Chondrocyte (in vitro differentiated cells): ENCODE data around the gene GSTO1. TPM values are rescaled to one million over a fixed set of nuclear protein-coding genes. Genes with fewer than 3 reads are reported as not detected.

ENCODE experiments used
- DNase-seq: peaks from one replicate; pipeline ENCODE4 v3.0.0; 2021; ENCODE audit warnings: mixed read lengths, low spot score
- H3K27ac Mint-ChIP-seq: one replicate; pipeline ENCODE4 v1.8.0; 2021; ENCODE audit warnings: mild to moderate bottlenecking, moderate library complexity, mixed read lengths; ENCODE audit not compliant: unreplicated experiment
- H3K27me3 Mint-ChIP-seq: 2 replicates; pipeline ENCODE4 v1.8.0; 2021; ENCODE audit warnings: low read depth, mixed read lengths
- H3K36me3 Mint-ChIP-seq: 2 replicates; pipeline ENCODE4 v1.8.0; 2021; ENCODE audit warnings: low read depth, mixed read lengths
- H3K4me1 Mint-ChIP-seq: 2 replicates; pipeline ENCODE4 v1.8.0; 2021; ENCODE audit warnings: low read depth, mild to moderate bottlenecking, mixed read lengths
- H3K4me3 Mint-ChIP-seq: one replicate; pipeline ENCODE4 v1.8.0; 2021; ENCODE audit warnings: mild to moderate bottlenecking, moderate library complexity, mixed read lengths; ENCODE audit not compliant: unreplicated experiment
- H3K9me3 Mint-ChIP-seq: 2 replicates; pipeline ENCODE4 v1.8.0; 2021; ENCODE audit warnings: low read depth, mixed read lengths
- CTCF ChIP-seq: fragments of 200-600 bp; sonication (generic); IDR thresholded peaks from 2 replicates; pipeline ENCODE4 v1.5.0; 2021; ENCODE audit warnings: antibody characterized with exemption, mild to moderate bottlenecking, moderate library complexity
- total RNA-seq: library from RNA; stranded (reverse); gene quantifications from 3 replicates; pipeline ENCODE4 v1.2.1, GENCODE V29; 2021

Gene GSTO1
- total RNA-seq, 1 donor from 2014 or later: 57.0 TPM

- H3K9me3 Mint-ChIP-seq: no peaks in the 10 kb centered on the region
- no peaks in the 10 kb centered on the region for H3K4me1 Mint-ChIP-seq
- no peak overlapping the region for H3K4me3 Mint-ChIP-seq
- no peak for TF ChIP-seq CTCF
- peaks cover 35% of the 10 kb centered on the region for H3K27me3 Mint-ChIP-seq
- no peaks in the 10 kb centered on the region for H3K36me3 Mint-ChIP-seq
- DNase-seq: no peak
- no peak overlapping the region for H3K27ac Mint-ChIP-seq
These were observed 30.2 kb downstream of the GSTO1 start for GRCh38 chr10:104284846-104285245.

- H3K4me3 Mint-ChIP-seq: no peak overlapping the region
- peaks cover 32% of the 10 kb centered on the region for H3K27me3 Mint-ChIP-seq
- H3K36me3 Mint-ChIP-seq: no peaks in the 10 kb centered on the region
- DNase-seq: no peak
- H3K4me1 Mint-ChIP-seq: peaks cover 8% of the 10 kb centered on the region
- no peak for TF ChIP-seq CTCF
- no peak overlapping the region for H3K27ac Mint-ChIP-seq
- H3K9me3 Mint-ChIP-seq: no peaks in the 10 kb centered on the region
These were observed 32.2 kb downstream of the GSTO1 start for GRCh38 chr10:104286939-104287338.

DNA sequence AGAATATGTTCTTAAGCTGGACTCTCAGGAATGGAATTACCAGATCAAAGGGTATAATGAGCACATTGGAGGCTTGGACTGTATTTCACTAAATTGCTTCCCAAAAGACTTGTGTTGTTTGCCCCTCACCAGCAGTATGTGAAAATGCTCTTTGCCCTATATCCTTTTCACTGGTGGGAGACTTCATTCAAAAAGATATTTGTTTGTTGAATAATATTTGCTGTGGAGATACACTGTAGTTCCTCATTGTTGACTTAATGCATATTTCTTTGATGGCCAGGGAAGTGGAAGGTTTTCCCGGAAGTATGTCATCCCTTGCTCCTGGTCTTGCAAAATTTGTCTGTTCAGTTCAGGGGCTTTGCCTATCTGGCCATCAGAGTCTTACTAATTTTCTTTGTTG, 33.7 kb downstream of the GSTO1 start:
- peaks cover 12% of the 10 kb centered on the region for H3K4me1 Mint-ChIP-seq
- no peaks in the 10 kb centered on the region for H3K36me3 Mint-ChIP-seq
- H3K9me3 Mint-ChIP-seq: no peaks in the 10 kb centered on the region
- no peak for DNase-seq
- H3K4me3 Mint-ChIP-seq: no peak overlapping the region
- no peak for TF ChIP-seq CTCF
- H3K27ac Mint-ChIP-seq: no peak overlapping the region
- peaks cover 28% of the 10 kb centered on the region for H3K27me3 Mint-ChIP-seq

- H3K27me3 Mint-ChIP-seq: peaks cover 27% of the 10 kb centered on the region
- no peak overlapping the region for H3K27ac Mint-ChIP-seq
- H3K9me3 Mint-ChIP-seq: no peaks in the 10 kb centered on the region
- TF ChIP-seq CTCF: peak; percentile 99
- H3K4me3 Mint-ChIP-seq: no peak overlapping the region
- H3K36me3 Mint-ChIP-seq: no peaks in the 10 kb centered on the region
- H3K4me1 Mint-ChIP-seq: peaks cover 19% of the 10 kb centered on the region
- DNase-seq: peak; percentile 94
These were observed 36.8 kb downstream of the GSTO1 start for GRCh38 chr10:104291439-104291951.

DNA sequence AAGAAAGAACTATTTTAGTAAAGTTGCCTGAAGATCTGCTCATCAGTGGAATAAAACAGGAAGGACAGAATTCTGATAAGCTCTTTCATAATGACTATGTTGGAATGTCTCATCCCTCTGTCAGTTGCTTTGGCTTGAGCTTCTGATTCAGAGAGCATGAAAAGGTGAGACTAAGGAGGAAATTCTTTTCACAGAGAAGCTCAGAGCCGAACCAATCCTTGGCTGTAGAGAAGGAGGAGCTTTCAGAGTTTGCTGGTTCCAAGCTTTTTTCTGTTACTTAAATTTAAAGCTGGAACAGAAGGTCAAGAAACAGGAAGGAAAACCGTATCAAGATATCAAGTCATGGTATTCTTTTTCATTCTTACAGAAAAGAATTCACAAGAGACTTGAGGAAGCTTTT, 38.3 kb downstream of the GSTO1 start:
- no peak for DNase-seq
- peaks cover 22% of the 10 kb centered on the region for H3K27me3 Mint-ChIP-seq
- peaks cover 22% of the 10 kb centered on the region for H3K4me1 Mint-ChIP-seq
- no peak overlapping the region for H3K27ac Mint-ChIP-seq
- H3K9me3 Mint-ChIP-seq: no peaks in the 10 kb centered on the region
- TF ChIP-seq CTCF: no peak
- H3K4me3 Mint-ChIP-seq: no peak overlapping the region
- H3K36me3 Mint-ChIP-seq: no peaks in the 10 kb centered on the region
